Measurements from ENCODE around the gene ABCA2.

DNA sequence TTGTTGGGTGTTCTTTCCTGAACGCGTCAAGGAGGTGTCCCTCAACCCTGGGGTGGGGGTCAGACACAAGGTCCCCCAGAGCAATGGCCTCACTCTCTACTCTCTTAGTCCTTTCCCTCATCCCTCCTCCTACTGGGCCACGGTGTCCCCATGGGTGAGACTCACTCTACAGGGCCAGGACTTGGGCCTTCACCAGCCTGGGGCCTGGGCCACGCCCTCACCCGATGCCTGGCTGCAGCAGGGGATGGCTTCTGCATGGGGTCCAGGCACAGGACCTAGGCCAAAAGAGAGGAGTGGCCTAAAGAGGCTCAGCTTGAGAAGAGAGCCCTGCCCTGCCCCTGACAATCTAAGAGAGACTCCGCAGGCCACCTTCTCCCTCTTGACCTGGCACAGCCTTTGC is 70.1 kb downstream of the ABCA2 start:
- TF ChIP-seq, protein P1, sequence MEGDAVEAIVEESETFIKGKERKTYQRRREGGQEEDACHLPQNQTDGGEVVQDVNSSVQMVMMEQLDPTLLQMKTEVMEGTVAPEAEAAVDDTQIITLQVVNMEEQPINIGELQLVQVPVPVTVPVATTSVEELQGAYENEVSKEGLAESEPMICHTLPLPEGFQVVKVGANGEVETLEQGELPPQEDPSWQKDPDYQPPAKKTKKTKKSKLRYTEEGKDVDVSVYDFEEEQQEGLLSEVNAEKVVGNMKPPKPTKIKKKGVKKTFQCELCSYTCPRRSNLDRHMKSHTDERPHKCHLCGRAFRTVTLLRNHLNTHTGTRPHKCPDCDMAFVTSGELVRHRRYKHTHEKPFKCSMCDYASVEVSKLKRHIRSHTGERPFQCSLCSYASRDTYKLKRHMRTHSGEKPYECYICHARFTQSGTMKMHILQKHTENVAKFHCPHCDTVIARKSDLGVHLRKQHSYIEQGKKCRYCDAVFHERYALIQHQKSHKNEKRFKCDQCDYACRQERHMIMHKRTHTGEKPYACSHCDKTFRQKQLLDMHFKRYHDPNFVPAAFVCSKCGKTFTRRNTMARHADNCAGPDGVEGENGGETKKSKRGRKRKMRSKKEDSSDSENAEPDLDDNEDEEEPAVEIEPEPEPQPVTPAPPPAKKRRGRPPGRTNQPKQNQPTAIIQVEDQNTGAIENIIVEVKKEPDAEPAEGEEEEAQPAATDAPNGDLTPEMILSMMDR (IDR thresholded peaks at IDR 0.05), result no peak
- TF ChIP-seq, protein P2, sequence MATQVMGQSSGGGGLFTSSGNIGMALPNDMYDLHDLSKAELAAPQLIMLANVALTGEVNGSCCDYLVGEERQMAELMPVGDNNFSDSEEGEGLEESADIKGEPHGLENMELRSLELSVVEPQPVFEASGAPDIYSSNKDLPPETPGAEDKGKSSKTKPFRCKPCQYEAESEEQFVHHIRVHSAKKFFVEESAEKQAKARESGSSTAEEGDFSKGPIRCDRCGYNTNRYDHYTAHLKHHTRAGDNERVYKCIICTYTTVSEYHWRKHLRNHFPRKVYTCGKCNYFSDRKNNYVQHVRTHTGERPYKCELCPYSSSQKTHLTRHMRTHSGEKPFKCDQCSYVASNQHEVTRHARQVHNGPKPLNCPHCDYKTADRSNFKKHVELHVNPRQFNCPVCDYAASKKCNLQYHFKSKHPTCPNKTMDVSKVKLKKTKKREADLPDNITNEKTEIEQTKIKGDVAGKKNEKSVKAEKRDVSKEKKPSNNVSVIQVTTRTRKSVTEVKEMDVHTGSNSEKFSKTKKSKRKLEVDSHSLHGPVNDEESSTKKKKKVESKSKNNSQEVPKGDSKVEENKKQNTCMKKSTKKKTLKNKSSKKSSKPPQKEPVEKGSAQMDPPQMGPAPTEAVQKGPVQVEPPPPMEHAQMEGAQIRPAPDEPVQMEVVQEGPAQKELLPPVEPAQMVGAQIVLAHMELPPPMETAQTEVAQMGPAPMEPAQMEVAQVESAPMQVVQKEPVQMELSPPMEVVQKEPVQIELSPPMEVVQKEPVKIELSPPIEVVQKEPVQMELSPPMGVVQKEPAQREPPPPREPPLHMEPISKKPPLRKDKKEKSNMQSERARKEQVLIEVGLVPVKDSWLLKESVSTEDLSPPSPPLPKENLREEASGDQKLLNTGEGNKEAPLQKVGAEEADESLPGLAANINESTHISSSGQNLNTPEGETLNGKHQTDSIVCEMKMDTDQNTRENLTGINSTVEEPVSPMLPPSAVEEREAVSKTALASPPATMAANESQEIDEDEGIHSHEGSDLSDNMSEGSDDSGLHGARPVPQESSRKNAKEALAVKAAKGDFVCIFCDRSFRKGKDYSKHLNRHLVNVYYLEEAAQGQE (IDR thresholded peaks at IDR 0.05; ENCODE audit: insufficient read depth in 1 of 2, low read depth in 2 of 2, low read length in 1 of 2), result no peak
